Body of pancreas (tissue), 4 donors: ENCODE data around the gene BSDC1. TPM values are rescaled to one million over a fixed set of nuclear protein-coding genes. Genes with fewer than 3 reads are reported as not detected.

Source experiments
- ATAC-seq: fragments of 150-250 bp; one replicate; pipeline ENCODE4 v1.9.1; 2016
- DNase-seq, 4 donors: peaks; one replicate each; pipeline ENCODE4 v3.0.0-alpha.2; 2019
- H3K27ac ChIP-seq, 4 donors: fragments of 200-600 bp; sonication (generic); 1 replicate in 3 of 4; 2 replicates in 1 of 4; pipeline versions ENCODE4 v1.5.1 to v1.6.1; 2016 to 2019; ENCODE audit warnings: mild to moderate bottlenecking in 1 of 4, mixed read lengths in 1 of 4, moderate library complexity in 1 of 4
- H3K27me3 ChIP-seq, 2 donors: fragments of 200-600 bp; sonication (generic); one replicate each; pipeline ENCODE4 v1.6.0; 2016; ENCODE audit warnings: mild to moderate bottlenecking in 1 of 2
- H3K36me3 ChIP-seq, 2 donors: fragments of 200-600 bp; sonication (generic); replicated peaks in 1 of 2; 2 replicates each; pipeline ENCODE4 v1.5.1; 2016; ENCODE audit warnings: low read depth in 2 of 2; ENCODE audit not compliant: insufficient read depth in 1 of 2
- H3K4me1 ChIP-seq: fragments of 200-600 bp; sonication (generic); one replicate; pipeline ENCODE4 v1.6.0; 2016
- H3K4me3 ChIP-seq, 2 donors: fragments of 200-600 bp; sonication (generic); 1 replicate in 1 of 2; 2 replicates in 1 of 2; pipeline ENCODE4 v1.5.1; 2016 to 2019
- H3K9me3 ChIP-seq, 3 donors: fragments of 200-600 bp; sonication (generic); 1 replicate in 2 of 3; 2 replicates in 1 of 3; pipeline ENCODE4 v1.5.1; 2016
- POLR2A ChIP-seq, 3 donors: fragments of 450-650 bp; IDR thresholded peaks; one replicate each; pipeline ENCODE4 v1.6.1; 2016; ENCODE audit warnings: antibody characterized with exemption in 3 of 3, mild to moderate bottlenecking in 2 of 3
- WGBS, 2 donors: methylation state at CpG; one replicate each; pipeline ENCODE4 v1.1.5; 2017; 5-methylcytosine and 5-hydroxymethylcytosine counted together
- intact Hi-C: fragments of 100-400 bp; cut with DNase I; formaldehyde crosslinking; loops from one replicate; pipeline ENCODE4 v1.15.1; 2023
- total RNA-seq, 2 donors: library from RNA; depleted of rRNA; stranded (reverse); fragments of >200 nt; gene quantifications; one replicate each; pipeline ENCODE4 v1.1.0, GENCODE V29; 2016
- TF ChIP-seq, protein P1 (sequence below), 7 experiments: fragments of 450-650 bp in 4 of 7; fragments of 200-600 bp in 3 of 7; sonication (generic) in 3 of 7; IDR thresholded peaks; one replicate each; pipeline ENCODE4 v1.5.1; 2016 to 2019; ENCODE audit warnings: antibody characterized with exemption in 7 of 7

BSDC1 gene
- total RNA-seq, 2 donors from 2014 or later, result 53.2 to 83.7 TPM

DNA sequence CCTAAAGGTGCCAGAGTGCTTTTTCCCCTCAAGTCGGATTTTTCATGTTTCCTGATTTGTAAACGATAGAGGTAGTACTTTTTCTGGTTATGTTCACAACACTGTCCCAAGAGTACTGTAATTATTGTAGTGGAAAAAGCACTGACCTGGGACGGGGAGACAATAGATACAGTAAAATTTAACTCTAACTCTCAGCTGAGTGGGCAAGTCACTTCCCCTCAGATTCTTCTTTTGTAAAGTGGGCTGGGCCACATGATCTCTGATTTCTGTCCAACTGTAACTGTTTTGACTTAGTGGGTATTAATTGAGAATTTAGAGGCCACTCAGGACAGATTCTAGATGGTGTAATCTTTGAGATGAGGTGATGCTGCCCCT is 77.4 kb downstream of the BSDC1 start:
- H3K36me3 ChIP-seq, result no peaks in the 10 kb centered on the region
- WGBS, 2 donors, result 65 to 66% methylated on average over 3 of the region's 3 CpGs
- no peak for DNase-seq
- no peaks in the 10 kb centered on the region for H3K9me3 ChIP-seq
- TF ChIP-seq, protein P1, sequence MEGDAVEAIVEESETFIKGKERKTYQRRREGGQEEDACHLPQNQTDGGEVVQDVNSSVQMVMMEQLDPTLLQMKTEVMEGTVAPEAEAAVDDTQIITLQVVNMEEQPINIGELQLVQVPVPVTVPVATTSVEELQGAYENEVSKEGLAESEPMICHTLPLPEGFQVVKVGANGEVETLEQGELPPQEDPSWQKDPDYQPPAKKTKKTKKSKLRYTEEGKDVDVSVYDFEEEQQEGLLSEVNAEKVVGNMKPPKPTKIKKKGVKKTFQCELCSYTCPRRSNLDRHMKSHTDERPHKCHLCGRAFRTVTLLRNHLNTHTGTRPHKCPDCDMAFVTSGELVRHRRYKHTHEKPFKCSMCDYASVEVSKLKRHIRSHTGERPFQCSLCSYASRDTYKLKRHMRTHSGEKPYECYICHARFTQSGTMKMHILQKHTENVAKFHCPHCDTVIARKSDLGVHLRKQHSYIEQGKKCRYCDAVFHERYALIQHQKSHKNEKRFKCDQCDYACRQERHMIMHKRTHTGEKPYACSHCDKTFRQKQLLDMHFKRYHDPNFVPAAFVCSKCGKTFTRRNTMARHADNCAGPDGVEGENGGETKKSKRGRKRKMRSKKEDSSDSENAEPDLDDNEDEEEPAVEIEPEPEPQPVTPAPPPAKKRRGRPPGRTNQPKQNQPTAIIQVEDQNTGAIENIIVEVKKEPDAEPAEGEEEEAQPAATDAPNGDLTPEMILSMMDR (IDR thresholded peaks at IDR 0.05), result no peak
- TF ChIP-seq POLR2A (IDR thresholded peaks at IDR 0.05), result no peak
- H3K27me3 ChIP-seq, result no peaks in the 10 kb centered on the region
- ATAC-seq, result no peak
- intact Hi-C loops, result no loop called here
- H3K27ac ChIP-seq, result no peak overlapping the region
- peaks cover 16% of the 10 kb centered on the region for H3K4me1 ChIP-seq
- H3K4me3 ChIP-seq, result no peak overlapping the region

Other genes starting within 250 kb of the BSDC1 start
- 10 to 100 TPM; 20.0 to 23.4 TPM for gene TXLNA, start 214.8 kb downstream of the BSDC1 start, total RNA-seq
- gene CCDC28B, start 193.8 kb downstream of the BSDC1 start, total RNA-seq, result 1 to 10 TPM; 2.9 to 3.6 TPM
- 1 to 10 TPM; 1.8 to 5.3 TPM for gene IQCC, start 188.8 kb downstream of the BSDC1 start, total RNA-seq
- not detected for gene DCDC2B, start 185.4 kb downstream of the BSDC1 start, total RNA-seq
- 10 to 100 TPM; 16.3 to 20.8 TPM for gene TMEM234, start 172.1 kb downstream of the BSDC1 start, total RNA-seq
- 10 to 100 TPM; 69.5 to 81.7 TPM for gene EIF3I, start 172.0 kb downstream of the BSDC1 start, total RNA-seq
- gene FAM167B, start 147.2 kb downstream of the BSDC1 start, total RNA-seq, result 1 to 10 TPM in 1 of 2 donors, not detected in 1; 4.9 TPM
- gene LCK, start 143.2 kb downstream of the BSDC1 start, total RNA-seq, result 1 to 10 TPM in 1 of 2 donors, not detected in 1; 1.6 TPM
- gene HDAC1, start 102.4 kb downstream of the BSDC1 start, total RNA-seq, result 10 to 100 TPM; 32.7 to 50.4 TPM
- 10 to 100 TPM; 12.9 to 34.5 TPM for gene MARCKSL1, start 58.2 kb downstream of the BSDC1 start, total RNA-seq
- 10 to 100 TPM in 1 of 2 donors, 1 to 10 TPM in 1; 3.6 to 15.6 TPM for gene FAM229A, start 32.0 kb downstream of the BSDC1 start, total RNA-seq
- gene TSSK3, start 31.9 kb downstream of the BSDC1 start, total RNA-seq, result 10 to 100 TPM in 1 of 2 donors, 1 to 10 TPM in 1; 1.8 to 12.2 TPM
- under 1 TPM in 1 of 2 donors, not detected in 1; 0.26 TPM for gene ZBTB8B, start 70.6 kb upstream of the BSDC1 start, total RNA-seq
- 1 to 10 TPM; 3.0 to 3.9 TPM for gene ZBTB8A, start 145.0 kb upstream of the BSDC1 start, total RNA-seq